GM12801 (cell line): ENCODE results near the gene TM6SF1.

Experiments used
- CTCF ChIP-seq: IDR thresholded peaks from one replicate; pipeline ENCODE4 v1.5.1; 2011; ENCODE audit warnings: control low read depth; ENCODE audit not compliant: insufficient read length; ENCODE audit errors: extremely low read depth

TM6SF1 gene

GRCh38 chr15:83127547-83128150 lies 20.2 kb downstream of the TM6SF1 start:
- no peak for TF ChIP-seq CTCF

- no peak for TF ChIP-seq CTCF
These were observed 22.3 kb downstream of the TM6SF1 start for GRCh38 chr15:83129791-83130190.

- TF ChIP-seq CTCF = no peak
These were observed 25.5 kb downstream of the TM6SF1 start for GRCh38 chr15:83132861-83133523.

GRCh38 chr15:83144771-83145170 lies 37.3 kb downstream of the TM6SF1 start:
- TF ChIP-seq CTCF = no peak

- TF ChIP-seq CTCF = no peak
These were observed 45.8 kb downstream of the TM6SF1 start for GRCh38 chr15:83153288-83153687.

- no peak for TF ChIP-seq CTCF
These were observed 48.5 kb downstream of the TM6SF1 start for GRCh38 chr15:83155942-83156341.

- TF ChIP-seq CTCF = no peak
These were observed 50.9 kb downstream of the TM6SF1 start for GRCh38 chr15:83158393-83158792.

GRCh38 chr15:83160741-83161140 lies 53.3 kb downstream of the TM6SF1 start:
- TF ChIP-seq CTCF = no peak
